DND-41 (cell line): ENCODE data around the gene PNLIPRP3.

Source experiments
- ATAC-seq: fragments of 200-7000 bp; cut with Tn5 transposase; 3 replicates; pipeline ENCODE4 v1.9.1; 2021; ENCODE audit warnings: low read depth; ENCODE audit not compliant: insufficient read depth
- DNase-seq: peaks from one replicate; pipeline ENCODE4 v3.0.0-alpha.2; 2020
- H2AFZ ChIP-seq: 2 replicates; pipeline ENCODE4 v1.6.0; 2012; ENCODE audit warnings: low read depth, low read length
- H3K27ac ChIP-seq: 2 replicates; pipeline ENCODE4 v1.5.1; 2012; ENCODE audit warnings: low read length, inconsistent platforms
- H3K27me3 ChIP-seq: fragments of 200-600 bp; sonication (generic); 2 replicates; pipeline ENCODE4 v1.6.0; 2012; ENCODE audit warnings: low read length, mild to moderate bottlenecking, inconsistent platforms; ENCODE audit not compliant: insufficient read depth, poor library complexity
- H3K36me3 ChIP-seq: 2 replicates; pipeline ENCODE4 v1.5.1; 2012; ENCODE audit warnings: low read length, inconsistent platforms; ENCODE audit not compliant: insufficient read depth
- H3K4me1 ChIP-seq: 2 replicates; pipeline ENCODE4 v1.5.1; 2012; ENCODE audit warnings: mild to moderate bottlenecking, low read length; ENCODE audit not compliant: insufficient read depth
- H3K4me2 ChIP-seq: 2 replicates; pipeline ENCODE4 v1.6.0; 2012; ENCODE audit warnings: mild to moderate bottlenecking, moderate library complexity, low read length, inconsistent platforms; ENCODE audit not compliant: insufficient read depth
- H3K4me3 ChIP-seq, 2 experiments: fragments of 200-600 bp in 1 of 2; shearing (Covaris generic) in 1 of 2; 2 replicates each; pipeline ENCODE4 v1.5.1; 2012 to 2016; ENCODE audit warnings: inconsistent platforms in 2 of 2, low read length in 2 of 2, mild to moderate bottlenecking in 2 of 2, low read depth in 1 of 2, moderate library complexity in 1 of 2
- H3K79me2 ChIP-seq: 2 replicates; pipeline ENCODE4 v1.6.0; 2012; ENCODE audit warnings: low read length, inconsistent platforms; ENCODE audit not compliant: insufficient read depth
- H3K9ac ChIP-seq: 2 replicates; pipeline ENCODE4 v1.6.0; 2012; ENCODE audit warnings: low read depth, mild to moderate bottlenecking, inconsistent platforms, low read length, moderate library complexity
- H3K9me3 ChIP-seq: 2 replicates; pipeline ENCODE4 v1.5.1; 2012; ENCODE audit warnings: low read length, moderate library complexity, mild to moderate bottlenecking, inconsistent platforms; ENCODE audit not compliant: insufficient read depth, severe bottlenecking
- H4K20me1 ChIP-seq: 2 replicates; pipeline ENCODE4 v1.6.0; 2012; ENCODE audit warnings: low read length; ENCODE audit not compliant: insufficient read depth
- CTCF ChIP-seq: IDR thresholded peaks from 2 replicates; pipeline ENCODE4 v1.5.1; 2012; ENCODE audit warnings: borderline replicate concordance, low read length, moderate library complexity, mild to moderate bottlenecking; ENCODE audit not compliant: poor library complexity, severe bottlenecking; ENCODE audit errors: extremely low read depth
- EZH2 ChIP-seq: IDR thresholded peaks from 3 replicates; pipeline ENCODE4 v1.6.1; 2012; ENCODE audit warnings: borderline replicate concordance, low read depth, mild to moderate bottlenecking, moderate library complexity, low read length, inconsistent platforms; ENCODE audit not compliant: severe bottlenecking

PNLIPRP3 gene

GRCh38 chr10:116476461-116476860, 48.8 kb downstream of the PNLIPRP3 start:
- no peaks in the 10 kb centered on the region for H3K4me1 ChIP-seq
- no peak overlapping the region for H3K4me2 ChIP-seq
- TF ChIP-seq CTCF (no peak), EZH2 (no peak)

GRCh38 chr10:116477986-116478664, 50.5 kb downstream of the PNLIPRP3 start:
- Histone ChIP-seq H3K9ac (no peak overlapping the region), H3K4me2 (no peak overlapping the region), H3K27ac (no peak overlapping the region), H3K79me2 (no peaks in the 10 kb centered on the region), H3K9me3 (no peaks in the 10 kb centered on the region), H4K20me1 (no peaks in the 10 kb centered on the region), H3K27me3 (no peaks in the 10 kb centered on the region), H3K4me1 (no peaks in the 10 kb centered on the region), H2AFZ (no peak overlapping the region), H3K36me3 (no peaks in the 10 kb centered on the region), H3K4me3 (no peak overlapping the region)
- TF ChIP-seq EZH2, result no peak
- no peak for TF ChIP-seq CTCF
- ATAC-seq (no peak), DNase-seq (no peak)

More at GRCh38 chr10:116476461-116476860, 48.8 kb downstream of the PNLIPRP3 start:
- ATAC-seq (no peak), DNase-seq (no peak)
- no peak overlapping the region for H3K9ac ChIP-seq
- no peaks in the 10 kb centered on the region for H3K36me3 ChIP-seq
- peaks cover 3% of the 10 kb centered on the region for H3K27me3 ChIP-seq
- H3K9me3 ChIP-seq, result no peaks in the 10 kb centered on the region
- no peak overlapping the region for H3K27ac ChIP-seq
- H2AFZ ChIP-seq, result no peak overlapping the region
- no peaks in the 10 kb centered on the region for H3K79me2 ChIP-seq
- H3K4me3 ChIP-seq, result no peak overlapping the region
- no peaks in the 10 kb centered on the region for H4K20me1 ChIP-seq

GRCh38 chr10:116486770-116487448, 59.3 kb downstream of the PNLIPRP3 start:
- ATAC-seq, result no peak
- no peaks in the 10 kb centered on the region for H3K36me3 ChIP-seq
- no peaks in the 10 kb centered on the region for H3K79me2 ChIP-seq
- no peaks in the 10 kb centered on the region for H4K20me1 ChIP-seq
- no peak overlapping the region for H3K4me3 ChIP-seq
- no peaks in the 10 kb centered on the region for H3K27me3 ChIP-seq
- H2AFZ ChIP-seq, result no peak overlapping the region
- no peaks in the 10 kb centered on the region for H3K9me3 ChIP-seq
- no peak for DNase-seq
- H3K4me1 ChIP-seq, result no peaks in the 10 kb centered on the region
- no peak overlapping the region for H3K27ac ChIP-seq
- H3K4me2 ChIP-seq, result no peak overlapping the region
- no peak for TF ChIP-seq EZH2
- TF ChIP-seq CTCF, result no peak
- no peak overlapping the region for H3K9ac ChIP-seq
